Neural crest cell (in vitro differentiated cells): Measurements from ENCODE around the gene PTMS. TPM values are rescaled to one million over a fixed set of nuclear protein-coding genes. Genes with fewer than 3 reads are reported as not detected.

Experiments
- DNase-seq: peaks from one replicate; pipeline ENCODE4 v3.0.0; 2021; ENCODE audit warnings: low read depth, mixed read lengths, low spot score
- H3K27ac Mint-ChIP-seq: one replicate; pipeline ENCODE4 v1.8.0; 2021; ENCODE audit warnings: mild to moderate bottlenecking, mixed read lengths; ENCODE audit not compliant: unreplicated experiment
- H3K27me3 Mint-ChIP-seq: 2 replicates; pipeline ENCODE4 v1.8.0; 2021; ENCODE audit warnings: low read depth, mild to moderate bottlenecking, mixed read lengths
- H3K36me3 Mint-ChIP-seq: 2 replicates; pipeline ENCODE4 v1.8.0; 2021; ENCODE audit warnings: low read depth, mild to moderate bottlenecking, mixed read lengths
- H3K4me1 Mint-ChIP-seq: 2 replicates; pipeline ENCODE4 v1.8.0; 2021; ENCODE audit warnings: mixed read lengths
- H3K4me3 Mint-ChIP-seq: one replicate; pipeline ENCODE4 v1.8.0; 2021; ENCODE audit warnings: mild to moderate bottlenecking, mixed read lengths
- H3K9me3 Mint-ChIP-seq: 2 replicates; pipeline ENCODE4 v1.8.0; 2021; ENCODE audit warnings: mixed read lengths
- total RNA-seq: library from RNA; stranded (reverse); gene quantifications from 2 replicates; pipeline ENCODE4 v1.2.1, GENCODE V29; 2021
- TF ChIP-seq, protein P1 (sequence below): fragments of 200-600 bp; sonication (generic); conservative IDR thresholded peaks from 2 replicates; pipeline ENCODE4 v1.5.0; 2021; ENCODE audit warnings: antibody characterized with exemption, mild to moderate bottlenecking

PTMS gene
- total RNA-seq, 1 donor from 2014 or later, result 669 TPM

DNA sequence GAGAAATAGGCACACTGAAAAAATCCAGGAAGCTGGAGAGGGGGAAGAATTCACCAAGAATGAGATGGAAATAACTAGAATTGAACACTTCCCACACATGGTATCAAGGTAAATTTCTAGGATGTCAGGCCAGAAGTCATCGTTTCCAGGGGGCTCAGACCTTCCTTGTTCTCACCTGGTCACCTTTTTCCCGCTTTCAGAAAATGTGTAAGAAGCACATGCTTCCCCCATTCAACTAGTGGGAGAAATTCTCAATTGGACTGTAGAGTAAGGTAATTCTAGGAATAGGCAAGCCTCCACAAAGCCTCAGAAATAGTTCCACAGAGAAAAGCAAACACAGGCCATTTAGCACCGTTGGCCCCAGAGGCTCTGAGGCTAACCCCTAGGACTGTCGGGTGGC lies 2.8 kb upstream of the PTMS start:
- Mint-ChIP-seq H3K27ac (peak overlapping the region; percentile 96), H3K4me1 (peaks cover 60% of the 10 kb centered on the region), H3K4me3 (peak overlapping the region; percentile 88), H3K27me3 (peaks cover 6% of the 10 kb centered on the region), H3K36me3 (peaks cover 3% of the 10 kb centered on the region), H3K9me3 (peaks cover 5% of the 10 kb centered on the region)
- TF ChIP-seq, protein P1, sequence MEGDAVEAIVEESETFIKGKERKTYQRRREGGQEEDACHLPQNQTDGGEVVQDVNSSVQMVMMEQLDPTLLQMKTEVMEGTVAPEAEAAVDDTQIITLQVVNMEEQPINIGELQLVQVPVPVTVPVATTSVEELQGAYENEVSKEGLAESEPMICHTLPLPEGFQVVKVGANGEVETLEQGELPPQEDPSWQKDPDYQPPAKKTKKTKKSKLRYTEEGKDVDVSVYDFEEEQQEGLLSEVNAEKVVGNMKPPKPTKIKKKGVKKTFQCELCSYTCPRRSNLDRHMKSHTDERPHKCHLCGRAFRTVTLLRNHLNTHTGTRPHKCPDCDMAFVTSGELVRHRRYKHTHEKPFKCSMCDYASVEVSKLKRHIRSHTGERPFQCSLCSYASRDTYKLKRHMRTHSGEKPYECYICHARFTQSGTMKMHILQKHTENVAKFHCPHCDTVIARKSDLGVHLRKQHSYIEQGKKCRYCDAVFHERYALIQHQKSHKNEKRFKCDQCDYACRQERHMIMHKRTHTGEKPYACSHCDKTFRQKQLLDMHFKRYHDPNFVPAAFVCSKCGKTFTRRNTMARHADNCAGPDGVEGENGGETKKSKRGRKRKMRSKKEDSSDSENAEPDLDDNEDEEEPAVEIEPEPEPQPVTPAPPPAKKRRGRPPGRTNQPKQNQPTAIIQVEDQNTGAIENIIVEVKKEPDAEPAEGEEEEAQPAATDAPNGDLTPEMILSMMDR, result no peak
- DNase-seq, result no peak

DNA sequence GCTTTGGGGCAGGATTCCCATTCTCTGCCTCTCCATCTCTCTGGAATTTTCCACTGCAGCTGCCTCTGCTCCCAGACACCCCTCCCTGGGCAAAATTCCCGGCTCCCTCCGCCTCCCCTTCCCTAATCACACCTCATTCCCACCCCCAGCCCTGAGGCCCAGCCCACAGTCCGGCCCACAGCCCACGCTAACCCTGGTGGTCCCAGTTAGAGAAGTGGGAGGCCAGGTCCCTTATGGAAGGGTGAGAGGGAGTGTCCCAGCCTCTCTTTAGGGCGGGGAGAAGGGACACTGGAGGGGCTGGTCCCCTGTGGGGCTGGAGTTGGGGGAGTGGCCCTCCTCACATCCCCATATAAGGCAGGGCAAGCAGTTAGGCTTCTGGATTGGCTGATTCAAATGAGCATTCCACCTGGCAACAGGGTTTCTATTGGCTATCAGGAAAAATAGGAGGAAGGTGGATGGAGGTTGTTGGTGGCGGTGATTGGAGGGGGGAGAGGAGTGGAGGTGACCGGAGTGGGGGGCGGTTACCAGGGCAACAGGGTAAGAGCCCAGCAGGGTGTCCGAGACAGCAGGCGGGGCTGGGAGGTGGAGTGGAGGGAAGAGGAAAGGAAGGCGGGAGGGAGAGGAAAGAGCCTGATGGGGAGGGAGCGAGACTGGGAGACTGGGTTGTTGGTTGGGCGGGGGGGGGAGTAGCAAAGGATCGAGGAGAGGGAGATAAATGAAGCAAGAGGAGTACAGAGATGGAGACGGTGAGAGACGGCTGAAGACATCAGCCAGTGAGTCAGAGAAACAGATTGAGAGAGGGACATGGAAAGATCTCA lies 1.9 kb upstream of the PTMS start:
- H3K27ac Mint-ChIP-seq, result peak overlapping the region; percentile 96
- TF ChIP-seq, protein P1, result no peak
- peaks cover 5% of the 10 kb centered on the region for H3K9me3 Mint-ChIP-seq
- H3K4me1 Mint-ChIP-seq, result peaks cover 62% of the 10 kb centered on the region
- peak; percentile 86 for DNase-seq
- peak overlapping the region; percentile 88 for H3K4me3 Mint-ChIP-seq
- H3K36me3 Mint-ChIP-seq, result peaks cover 3% of the 10 kb centered on the region
- H3K27me3 Mint-ChIP-seq, result peaks cover 6% of the 10 kb centered on the region

DNA sequence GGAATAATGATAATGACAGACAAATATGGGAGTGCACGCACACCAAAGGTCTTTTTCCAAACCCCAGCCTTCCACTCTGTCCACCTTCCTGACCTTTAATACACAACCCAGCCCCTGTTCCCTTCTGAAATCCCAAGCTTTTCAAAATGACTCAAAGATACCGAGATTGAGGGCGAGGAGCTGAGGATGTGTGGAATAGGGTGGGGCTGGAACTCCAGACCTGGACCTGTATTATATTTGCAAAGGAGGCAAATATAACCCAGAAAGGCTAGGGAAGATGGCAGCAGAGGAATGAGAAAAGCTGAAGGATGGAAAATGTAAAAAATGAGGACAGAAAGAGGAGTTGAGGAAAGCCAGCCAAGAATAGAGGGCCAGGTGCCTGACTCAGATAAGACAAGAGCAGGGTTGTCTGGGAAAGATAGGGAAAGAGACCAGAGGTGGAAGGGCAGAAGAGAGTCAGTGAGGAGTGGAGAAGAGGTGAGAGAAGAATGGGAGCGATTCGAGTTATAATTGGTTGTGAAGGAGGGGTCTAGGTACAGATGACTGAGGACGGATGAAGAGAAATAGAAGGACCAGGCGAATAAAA lies 1.0 kb upstream of the PTMS start:
- Mint-ChIP-seq H3K4me3 (peak overlapping the region; percentile 81), H3K27ac (no peak overlapping the region)

DNA sequence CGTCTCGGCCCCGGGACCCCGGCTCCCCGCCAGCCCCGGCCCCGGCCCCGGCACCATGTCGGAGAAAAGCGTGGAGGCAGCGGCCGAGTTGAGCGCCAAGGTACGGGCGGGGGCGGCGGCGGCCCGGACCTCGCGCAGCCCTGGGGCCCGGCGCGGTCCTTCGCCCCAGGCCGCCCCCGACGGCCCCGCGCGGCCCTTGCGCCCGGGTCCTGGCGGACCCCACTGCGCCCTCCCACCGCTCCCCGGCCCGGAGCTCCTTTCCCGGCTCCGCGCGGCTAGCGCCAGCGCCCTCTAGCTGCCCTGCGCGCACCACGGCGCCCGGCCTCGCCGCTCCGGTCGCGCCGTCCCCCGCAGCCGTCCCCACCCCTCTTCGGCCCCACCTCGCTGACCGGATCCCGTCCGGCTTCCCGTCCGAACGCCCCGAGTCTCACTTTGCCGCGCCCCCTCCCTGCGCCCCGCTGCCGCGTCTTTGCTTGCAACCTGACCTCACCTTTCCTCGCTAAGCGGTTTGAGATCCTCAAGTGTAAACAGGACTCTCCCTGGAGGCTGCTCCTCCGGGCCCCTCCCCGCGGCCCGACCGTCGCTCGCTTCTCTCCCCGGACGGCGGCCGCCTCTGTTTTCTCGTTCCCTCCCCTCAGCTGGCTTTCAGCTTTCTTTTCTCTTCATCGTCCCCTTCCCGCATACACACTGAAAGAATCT lies 637 bp downstream of the PTMS start:
- Mint-ChIP-seq H3K27ac (peak overlapping the region; percentile 98), H3K4me1 (peaks cover 77% of the 10 kb centered on the region)

More for the DNA sequence above, 1.0 kb upstream of the PTMS start:
- peaks cover 6% of the 10 kb centered on the region for H3K27me3 Mint-ChIP-seq
- H3K4me1 Mint-ChIP-seq, result peaks cover 63% of the 10 kb centered on the region
- H3K9me3 Mint-ChIP-seq, result peaks cover 5% of the 10 kb centered on the region
- no peak for DNase-seq
- peaks cover 6% of the 10 kb centered on the region for H3K36me3 Mint-ChIP-seq
- TF ChIP-seq, protein P1, result no peak

More for the DNA sequence above, 637 bp downstream of the PTMS start:
- TF ChIP-seq, protein P1, result peak; percentile 78
- Mint-ChIP-seq H3K27me3 (peaks cover 6% of the 10 kb centered on the region), H3K4me3 (peak overlapping the region; percentile 98), H3K36me3 (peaks cover 11% of the 10 kb centered on the region), H3K9me3 (peaks cover 5% of the 10 kb centered on the region)
- peak; percentile 66 for DNase-seq
